Measurements from ENCODE around the gene COQ4. TPM values are rescaled to one million over a fixed set of nuclear protein-coding genes. Genes with fewer than 3 reads are reported as not detected.
"Not testable (repeated sequence)": the region's sequence is repeated elsewhere in the genome, so short reads cannot be mapped to it uniquely, and the experiment has no call there.

Gene COQ4
- total RNA-seq, 1 experiment from 2014 or later = 19.1 TPM

- ATAC-seq = no peak
- H3K36me3 ChIP-seq (ENCODE audit: control insufficient read depth, insufficient read depth, low read length) = no peaks in the 10 kb centered on the region
- ChIA-PET POLR2A (no interaction called here), CTCF (no interaction called here)
- no TSS peak for BruUV-seq (replicated peaks)
- H3K9me3 ChIP-seq (ENCODE audit: control insufficient read depth, insufficient read depth, low read depth, low read length) = no peaks in the 10 kb centered on the region
- in situ Hi-C loops (cut with HindIII; ENCODE audit: low pct_unique_long_range_greater_than_20kb, low sequenced_read_pairs) (no loop called here), intact Hi-C loops (cut with micrococcal nuclease; ENCODE audit: unreplicated experiment) (no loop called here)
- no peak for DNase-seq (ENCODE audit: low read depth, low spot score)
- no peaks in the 10 kb centered on the region for H3K27me3 ChIP-seq (ENCODE audit: control insufficient read depth, insufficient read depth, low read length)
- no peaks in the 10 kb centered on the region for H3K4me1 ChIP-seq (ENCODE audit: control insufficient read depth, insufficient read depth, low read length)
- H3K4me3 ChIP-seq (ENCODE audit: low read depth in 2 of 2, low read length in 2 of 2) = no peak overlapping the region
- TF ChIP-seq POLR2AphosphoS5 (IDR thresholded peaks at IDR 0.05; ENCODE audit: low read depth, low read length) = no peak
- TF ChIP-seq SIN3A (IDR thresholded peaks at IDR 0.05; ENCODE audit: borderline replicate concordance, insufficient read depth, low read depth, low read length) = no peak
- TF ChIP-seq REST (IDR thresholded peaks at IDR 0.05; ENCODE audit: insufficient read depth in 1 of 2, low read depth in 2 of 2, low read length in 1 of 2) = no peak
- no peak for TF ChIP-seq TCF7L2 (IDR thresholded peaks at IDR 0.05; ENCODE audit: low read depth, low read length)
- TF ChIP-seq CTCF (IDR thresholded peaks at IDR 0.05) = no peak
- no peak overlapping the region for H3K27ac ChIP-seq (ENCODE audit: low read length)
Observed at GRCh38 chr9:128335914-128336313, 13.3 kb downstream of the COQ4 start.

GRCh38 chr9:128337936-128338335 is 15.3 kb downstream of the COQ4 start:
- DNase-seq (ENCODE audit: low read depth, low spot score) (no peak), ATAC-seq (no peak)
- Histone ChIP-seq H3K9me3 (ENCODE audit: control insufficient read depth, insufficient read depth, low read depth, low read length) (no peaks in the 10 kb centered on the region), H3K36me3 (ENCODE audit: control insufficient read depth, insufficient read depth, low read length) (no peaks in the 10 kb centered on the region), H3K4me1 (ENCODE audit: control insufficient read depth, insufficient read depth, low read length) (no peaks in the 10 kb centered on the region), H3K27me3 (ENCODE audit: control insufficient read depth, insufficient read depth, low read length) (no peaks in the 10 kb centered on the region), H3K4me3 (ENCODE audit: low read depth in 2 of 2, low read length in 2 of 2) (no peak overlapping the region), H3K27ac (ENCODE audit: low read length) (no peak overlapping the region)
- CTCF ChIA-PET = no interaction called here
- intact Hi-C loops (cut with micrococcal nuclease; ENCODE audit: unreplicated experiment) (no loop called here), in situ Hi-C loops (cut with HindIII; ENCODE audit: low pct_unique_long_range_greater_than_20kb, low sequenced_read_pairs) (no loop called here)
- POLR2A ChIA-PET = no interaction called here
- no TSS peak for BruUV-seq (replicated peaks)
- TF ChIP-seq POLR2AphosphoS5 (IDR thresholded peaks at IDR 0.05; ENCODE audit: low read depth, low read length) (no peak), CTCF (IDR thresholded peaks at IDR 0.05) (no peak), REST (IDR thresholded peaks at IDR 0.05; ENCODE audit: insufficient read depth in 1 of 2, low read depth in 2 of 2, low read length in 1 of 2) (no peak), TCF7L2 (IDR thresholded peaks at IDR 0.05; ENCODE audit: low read depth, low read length) (no peak), SIN3A (IDR thresholded peaks at IDR 0.05; ENCODE audit: borderline replicate concordance, insufficient read depth, low read depth, low read length) (no peak)

GRCh38 chr9:128338852-128339614 is 16.4 kb downstream of the COQ4 start:
- H3K9me3 ChIP-seq (ENCODE audit: control insufficient read depth, insufficient read depth, low read depth, low read length); H3K36me3 ChIP-seq (ENCODE audit: control insufficient read depth, insufficient read depth, low read length); in situ Hi-C loops (cut with HindIII; ENCODE audit: low pct_unique_long_range_greater_than_20kb, low sequenced_read_pairs); H3K4me1 ChIP-seq (ENCODE audit: control insufficient read depth, insufficient read depth, low read length); ATAC-seq; DNase-seq (ENCODE audit: low read depth, low spot score); intact Hi-C loops (cut with micrococcal nuclease; ENCODE audit: unreplicated experiment); BruUV-seq (replicated peaks); H3K27me3 ChIP-seq (ENCODE audit: control insufficient read depth, insufficient read depth, low read length): not testable (repeated sequence)
- peak overlapping the region; percentile 74; the same call in 1 of the 2 replicates for H3K27ac ChIP-seq (ENCODE audit: low read length)
- peak overlapping the region in 1 of 2 experiments; percentile 59; a peak in 1 of 4 replicates for H3K4me3 ChIP-seq (ENCODE audit: low read depth in 2 of 2, low read length in 2 of 2)
- ChIA-PET POLR2A (interaction anchor here (0.6 kb wide), 2 partner anchors 9 to 63 kb away, joined by 3 to 15 read pairs; partner anchors contain the start of genes GOLGA2 and SWI5), CTCF (interaction anchor here (0.6 kb wide), 1 partner anchor 361 kb away, joined by 3 read pairs; no protein-coding TSS in a partner anchor)

Data from Panc1 (cell line).